Mesothelial cell of epicardium (in vitro differentiated cells): ENCODE data around the gene FANCD2. TPM values are rescaled to one million over a fixed set of nuclear protein-coding genes. Genes with fewer than 3 reads are reported as not detected.
"Not testable (repeated sequence)": the region's sequence is repeated elsewhere in the genome, so short reads cannot be mapped to it uniquely, and the experiment has no call there.

Experiments used
- DNase-seq, 2 experiments: peaks; one replicate each; pipeline ENCODE4 v3.0.0; 2021; ENCODE audit warnings: low spot score in 2 of 2; ENCODE audit not compliant: unreplicated experiment in 2 of 2
- H3K27ac Mint-ChIP-seq: 2 replicates; pipeline ENCODE4 v1.8.0; 2021; ENCODE audit warnings: mixed read lengths
- H3K27me3 Mint-ChIP-seq: 2 replicates; pipeline ENCODE4 v1.8.0; 2021; ENCODE audit warnings: low read depth, mixed read lengths
- H3K36me3 Mint-ChIP-seq: 2 replicates; pipeline ENCODE4 v1.8.0; 2021; ENCODE audit warnings: mixed read lengths
- H3K4me1 Mint-ChIP-seq: 2 replicates; pipeline ENCODE4 v1.8.0; 2021; ENCODE audit warnings: mixed read lengths
- H3K4me3 Mint-ChIP-seq: 2 replicates; pipeline ENCODE4 v1.8.0; 2021; ENCODE audit warnings: mild to moderate bottlenecking, moderate library complexity, mixed read lengths
- H3K9me3 Mint-ChIP-seq: 2 replicates; pipeline ENCODE4 v1.8.0; 2021; ENCODE audit warnings: mixed read lengths
- total RNA-seq: library from RNA; stranded (reverse); gene quantifications from 3 replicates; pipeline ENCODE4 v1.2.1, GENCODE V29; 2021
- TF ChIP-seq, protein P1 (sequence below): fragments of 200-600 bp; sonication (generic); IDR thresholded peaks from one replicate; pipeline ENCODE4 v1.5.0; 2021; ENCODE audit warnings: antibody characterized with exemption; ENCODE audit not compliant: unreplicated experiment

Gene FANCD2
- total RNA-seq, 1 donor from 2014 or later, result 17.9 TPM

DNA sequence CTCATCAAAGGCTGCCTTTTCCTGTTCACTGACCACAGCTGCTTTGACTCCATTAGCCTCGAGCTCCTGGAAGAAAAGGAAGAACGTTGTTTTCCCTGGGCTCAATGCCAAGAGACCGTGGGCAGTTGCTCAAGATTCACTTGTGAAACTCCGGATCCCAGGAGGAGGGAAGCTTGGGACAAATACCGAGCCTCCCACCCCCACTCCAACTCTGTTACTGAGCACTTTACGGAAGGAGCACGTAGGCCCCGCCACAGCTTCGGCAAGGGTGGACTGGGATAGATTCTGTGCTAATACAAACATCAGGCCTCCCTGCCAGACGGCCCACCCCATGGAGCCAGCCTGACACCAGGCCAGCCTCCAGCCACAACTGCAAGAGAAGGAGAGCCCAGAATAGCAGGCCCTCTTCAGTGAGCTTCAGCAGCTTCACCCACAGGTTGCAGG lies 10.8 kb upstream of the FANCD2 start:
- H3K27ac Mint-ChIP-seq, result peak overlapping the region; percentile 91
- DNase-seq, result no peak

DNA sequence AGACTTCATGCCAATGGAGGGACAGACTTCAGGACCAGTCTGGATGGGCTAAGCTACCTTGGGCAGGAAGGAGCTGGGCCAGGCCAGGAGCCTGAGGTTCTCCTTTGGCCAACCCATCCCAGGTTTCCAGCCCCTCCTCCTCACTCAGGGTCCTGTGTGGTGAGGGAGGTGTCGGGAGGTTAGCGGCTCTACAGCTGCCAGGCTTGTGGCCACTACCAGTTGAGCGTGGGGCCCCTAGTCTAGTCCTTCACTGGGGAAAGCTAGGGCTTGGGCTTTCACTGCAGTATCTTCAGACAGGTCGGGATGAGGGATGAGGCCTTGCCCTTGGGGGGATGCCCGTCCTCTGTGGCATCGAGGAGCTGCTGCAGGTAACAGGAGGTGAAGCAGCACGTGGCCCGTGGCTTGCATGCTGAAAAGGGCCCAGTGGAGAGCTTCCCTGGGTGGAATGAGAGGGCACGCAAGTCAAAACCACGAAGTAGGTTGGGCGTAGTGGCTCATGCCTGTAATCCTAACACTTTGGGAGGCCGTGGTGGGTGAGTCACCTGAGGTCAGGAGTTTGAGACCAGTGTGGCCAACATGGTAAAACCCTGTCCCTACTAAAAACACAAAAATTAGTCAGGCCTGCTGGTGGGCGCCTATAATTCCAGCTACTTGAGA lies 8.5 kb upstream of the FANCD2 start:
- no peaks in the 10 kb centered on the region for H3K27me3 Mint-ChIP-seq
- H3K27ac Mint-ChIP-seq, result no peak overlapping the region
- H3K36me3 Mint-ChIP-seq, result peaks cover 8% of the 10 kb centered on the region
- peaks cover 7% of the 10 kb centered on the region for H3K4me1 Mint-ChIP-seq
- TF ChIP-seq, protein P1, sequence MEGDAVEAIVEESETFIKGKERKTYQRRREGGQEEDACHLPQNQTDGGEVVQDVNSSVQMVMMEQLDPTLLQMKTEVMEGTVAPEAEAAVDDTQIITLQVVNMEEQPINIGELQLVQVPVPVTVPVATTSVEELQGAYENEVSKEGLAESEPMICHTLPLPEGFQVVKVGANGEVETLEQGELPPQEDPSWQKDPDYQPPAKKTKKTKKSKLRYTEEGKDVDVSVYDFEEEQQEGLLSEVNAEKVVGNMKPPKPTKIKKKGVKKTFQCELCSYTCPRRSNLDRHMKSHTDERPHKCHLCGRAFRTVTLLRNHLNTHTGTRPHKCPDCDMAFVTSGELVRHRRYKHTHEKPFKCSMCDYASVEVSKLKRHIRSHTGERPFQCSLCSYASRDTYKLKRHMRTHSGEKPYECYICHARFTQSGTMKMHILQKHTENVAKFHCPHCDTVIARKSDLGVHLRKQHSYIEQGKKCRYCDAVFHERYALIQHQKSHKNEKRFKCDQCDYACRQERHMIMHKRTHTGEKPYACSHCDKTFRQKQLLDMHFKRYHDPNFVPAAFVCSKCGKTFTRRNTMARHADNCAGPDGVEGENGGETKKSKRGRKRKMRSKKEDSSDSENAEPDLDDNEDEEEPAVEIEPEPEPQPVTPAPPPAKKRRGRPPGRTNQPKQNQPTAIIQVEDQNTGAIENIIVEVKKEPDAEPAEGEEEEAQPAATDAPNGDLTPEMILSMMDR, result no peak
- H3K9me3 Mint-ChIP-seq, result no peaks in the 10 kb centered on the region
- H3K4me3 Mint-ChIP-seq, result no peak overlapping the region
- no peak for DNase-seq

More for the DNA sequence above, 10.8 kb upstream of the FANCD2 start:
- Mint-ChIP-seq H3K36me3 (peaks cover 4% of the 10 kb centered on the region), H3K4me3 (peak overlapping the region; percentile 26), H3K9me3 (no peaks in the 10 kb centered on the region), H3K4me1 (peaks cover 7% of the 10 kb centered on the region), H3K27me3 (no peaks in the 10 kb centered on the region)
- TF ChIP-seq, protein P1, result no peak

DNA sequence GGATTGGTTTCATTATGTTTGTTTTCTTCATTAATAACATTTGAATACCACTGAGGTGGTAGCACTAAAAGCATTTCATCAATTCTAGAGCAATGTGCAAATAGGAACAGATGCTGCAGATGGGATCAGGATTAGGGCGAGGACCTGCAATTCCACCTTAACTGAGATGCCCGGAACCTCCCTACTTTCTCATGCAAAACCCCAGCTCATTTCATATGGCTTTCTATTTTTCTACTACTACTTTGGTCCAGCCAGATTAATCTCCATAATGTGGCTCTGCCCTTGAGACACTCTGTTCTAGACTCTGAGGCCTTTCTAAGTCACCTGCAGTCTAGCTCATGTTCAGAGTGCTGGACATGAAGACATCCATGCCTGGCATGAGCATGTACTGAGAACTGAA lies 7.4 kb upstream of the FANCD2 start:
- H3K36me3 Mint-ChIP-seq, H3K9me3 Mint-ChIP-seq, H3K27ac Mint-ChIP-seq, H3K4me3 Mint-ChIP-seq, H3K4me1 Mint-ChIP-seq, DNase-seq, H3K27me3 Mint-ChIP-seq: not testable (repeated sequence)

DNA sequence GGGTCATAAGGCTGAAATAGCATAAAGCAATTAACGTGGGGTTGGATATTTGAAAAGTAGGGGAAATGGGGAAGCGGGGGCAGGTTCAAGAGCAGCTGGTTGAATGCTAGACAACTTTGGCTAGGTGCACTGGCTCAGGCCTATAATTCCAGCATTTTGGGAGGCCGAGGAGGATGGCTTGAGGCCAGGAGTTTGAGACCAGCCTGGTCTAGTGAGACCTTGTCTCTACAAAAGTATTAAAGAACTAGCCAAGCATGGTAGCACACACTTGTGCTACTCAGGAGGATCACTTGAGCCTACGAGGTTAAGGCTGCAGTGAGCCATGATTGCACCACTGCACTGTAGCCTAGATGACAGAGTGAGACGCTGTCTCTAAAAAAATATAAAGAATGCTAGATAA lies 6.9 kb upstream of the FANCD2 start:
- TF ChIP-seq, protein P1, result no peak
- no peak for DNase-seq
- no peak overlapping the region for H3K4me3 Mint-ChIP-seq
- no peak overlapping the region for H3K27ac Mint-ChIP-seq
- H3K27me3 Mint-ChIP-seq, result no peaks in the 10 kb centered on the region
- peaks cover 8% of the 10 kb centered on the region for H3K36me3 Mint-ChIP-seq
- no peaks in the 10 kb centered on the region for H3K9me3 Mint-ChIP-seq
- peaks cover 7% of the 10 kb centered on the region for H3K4me1 Mint-ChIP-seq

DNA sequence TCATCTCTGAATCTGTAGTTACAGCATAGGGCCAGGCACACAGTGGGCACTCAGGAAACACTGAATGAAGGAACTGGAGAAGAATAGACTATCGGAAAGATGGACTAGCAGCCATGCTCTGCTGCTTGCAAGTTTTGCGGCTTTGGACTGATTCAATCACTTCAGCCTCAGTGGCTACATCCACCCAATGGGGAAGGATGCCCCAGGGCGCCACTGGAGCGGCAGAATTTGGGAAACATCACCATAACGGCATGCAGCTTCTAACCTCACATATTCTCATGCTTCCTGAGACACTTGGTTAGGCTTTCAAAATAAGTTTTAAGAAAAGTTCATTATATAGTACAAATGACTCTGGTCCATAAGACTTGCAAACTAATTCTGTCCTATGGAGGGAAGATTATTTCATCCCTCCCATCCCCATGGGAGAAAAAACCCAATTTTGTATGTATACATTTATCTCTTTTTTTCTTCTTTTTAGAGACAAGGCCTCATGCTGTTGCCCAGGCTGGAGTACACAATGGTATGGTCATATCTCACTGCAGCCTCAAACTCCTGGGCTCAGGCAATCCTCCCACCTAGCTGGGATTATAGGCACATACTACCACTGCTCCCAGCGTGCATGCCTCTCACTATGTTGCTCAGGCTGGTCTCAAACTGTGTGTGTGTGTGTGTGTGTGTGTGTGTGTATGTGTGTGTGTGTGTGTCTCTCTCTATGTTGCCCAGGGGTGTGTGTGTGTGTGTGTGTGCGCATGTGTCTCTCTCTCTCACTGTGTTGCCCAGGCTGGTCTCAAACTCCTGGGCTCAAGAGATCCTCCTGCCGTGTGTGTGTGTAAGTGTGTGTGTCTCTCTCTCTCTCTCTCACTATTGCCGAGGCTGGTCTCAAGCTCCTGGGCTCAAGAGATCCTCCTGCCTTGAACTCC lies 4.1 kb upstream of the FANCD2 start:
- Mint-ChIP-seq H3K27ac (no peak overlapping the region), H3K9me3 (no peaks in the 10 kb centered on the region), H3K36me3 (peaks cover 8% of the 10 kb centered on the region), H3K4me1 (peaks cover 13% of the 10 kb centered on the region), H3K27me3 (no peaks in the 10 kb centered on the region), H3K4me3 (no peak overlapping the region)
- TF ChIP-seq, protein P1, result no peak
- DNase-seq, result no peak
